Trophoblast cell (in vitro differentiated cells and primary cell): ENCODE data around the gene COA4. TPM values are rescaled to one million over a fixed set of nuclear protein-coding genes. Genes with fewer than 3 reads are reported as not detected.

Source experiments
- DNase-seq, 2 donors: peaks; one replicate each; pipeline ENCODE4 v3.0.0-alpha.2; 2016
- H2AFZ ChIP-seq: 2 replicates; pipeline ENCODE4 v1.6.1; 2013; ENCODE audit warnings: low read length, moderate library complexity, mild to moderate bottlenecking; ENCODE audit not compliant: insufficient read depth, poor library complexity
- H2AK5ac ChIP-seq: 2 replicates; pipeline ENCODE4 v1.6.1; 2013; ENCODE audit warnings: mild to moderate bottlenecking, low read length
- H2BK120ac ChIP-seq: 2 replicates; pipeline ENCODE4 v1.6.1; 2013; ENCODE audit warnings: low read length, mild to moderate bottlenecking, moderate library complexity; ENCODE audit not compliant: insufficient read depth, poor library complexity
- H2BK12ac ChIP-seq: 2 replicates; pipeline ENCODE4 v1.6.1; 2013; ENCODE audit warnings: mild to moderate bottlenecking, low read length, moderate library complexity
- H2BK5ac ChIP-seq: 2 replicates; pipeline ENCODE4 v1.6.1; 2013; ENCODE audit warnings: low read length, low read depth, moderate library complexity, mild to moderate bottlenecking; ENCODE audit not compliant: poor library complexity
- H3K14ac ChIP-seq: 2 replicates; pipeline ENCODE4 v1.6.1; 2013; ENCODE audit warnings: mild to moderate bottlenecking, low read length
- H3K18ac ChIP-seq: 2 replicates; pipeline ENCODE4 v1.6.1; 2013; ENCODE audit warnings: mild to moderate bottlenecking, low read length
- H3K23ac ChIP-seq: 2 replicates; pipeline ENCODE4 v1.6.1; 2013; ENCODE audit warnings: low read length
- H3K27ac ChIP-seq: 2 replicates; pipeline ENCODE4 v1.5.1; 2013; ENCODE audit warnings: low read depth, mild to moderate bottlenecking, inconsistent platforms, low read length, moderate library complexity
- H3K27me3 ChIP-seq: 2 replicates; pipeline ENCODE4 v1.6.1; 2013; ENCODE audit warnings: inconsistent platforms, mild to moderate bottlenecking, low read length, moderate library complexity; ENCODE audit not compliant: insufficient read depth
- H3K36me3 ChIP-seq, 2 experiments: 1 replicate in 1 of 2; 2 replicates in 1 of 2; pipeline ENCODE4 v1.6.1; 2013; ENCODE audit warnings: low read length in 2 of 2, mild to moderate bottlenecking in 2 of 2, moderate library complexity in 1 of 2; ENCODE audit not compliant: insufficient read depth in 2 of 2, control insufficient read depth in 1 of 2
- H3K4ac ChIP-seq: 2 replicates; pipeline ENCODE4 v1.6.1; 2013; ENCODE audit warnings: low read depth, mild to moderate bottlenecking, low read length, moderate library complexity
- H3K4me1 ChIP-seq, 2 experiments: 1 replicate in 1 of 2; 2 replicates in 1 of 2; pipeline ENCODE4 v1.6.1; 2013; ENCODE audit warnings: low read length in 2 of 2, mild to moderate bottlenecking in 2 of 2, moderate library complexity in 1 of 2; ENCODE audit not compliant: insufficient read depth in 2 of 2, control insufficient read depth in 1 of 2
- H3K4me2 ChIP-seq: 2 replicates; pipeline ENCODE4 v1.6.1; 2013; ENCODE audit warnings: inconsistent platforms, mild to moderate bottlenecking, low read length, moderate library complexity
- H3K4me3 ChIP-seq: 2 replicates; pipeline ENCODE4 v1.5.1; 2013; ENCODE audit warnings: mild to moderate bottlenecking, low read depth, low read length, inconsistent platforms
- H3K79me1 ChIP-seq: one replicate; pipeline ENCODE4 v1.6.1; 2013; ENCODE audit warnings: low read length
- H3K79me2 ChIP-seq: 2 replicates; pipeline ENCODE4 v1.6.1; 2013; ENCODE audit warnings: low read length, mild to moderate bottlenecking; ENCODE audit not compliant: control insufficient read depth, insufficient read depth, poor library complexity
- H3K9ac ChIP-seq: 2 replicates; pipeline ENCODE4 v1.6.1; 2013; ENCODE audit warnings: mild to moderate bottlenecking, low read length
- H3K9me3 ChIP-seq: 2 replicates; pipeline ENCODE4 v1.6.1; 2013; ENCODE audit warnings: low read depth, mild to moderate bottlenecking, control low read depth, inconsistent platforms, low read length; ENCODE audit not compliant: insufficient read depth
- H4K12ac ChIP-seq: 2 replicates; pipeline ENCODE4 v1.6.1; 2013; ENCODE audit warnings: low read depth, mild to moderate bottlenecking, low read length, moderate library complexity
- H4K8ac ChIP-seq: 2 replicates; pipeline ENCODE4 v1.6.1; 2013; ENCODE audit warnings: low read depth, mild to moderate bottlenecking, low read length, moderate library complexity
- H4K91ac ChIP-seq: one replicate; pipeline ENCODE4 v1.6.1; 2013; ENCODE audit warnings: low read depth, mild to moderate bottlenecking, low read length, moderate library complexity
- WGBS: extraction: QIAGEN DNeasy Blood & Tissue Kit; methylation state at CpG from one replicate; pipeline ENCODE4 v1.1.7; 2013; ENCODE audit warnings: missing lambda C conversion rate; ENCODE audit not compliant: insufficient read length, insufficient coverage; ENCODE audit errors: extremely low coverage; 5-methylcytosine and 5-hydroxymethylcytosine counted together
- polyA plus RNA-seq: library from polyadenylated mRNA; stranded (reverse); fragments of 200-250 nt; gene quantifications from 2 replicates; pipeline ENCODE4 v1.2.3, GENCODE V29; 2013

COA4 gene
- 95.9 TPM in 2 replicates for polyA plus RNA-seq

GRCh38 chr11:73876424-73877310, at the start of gene COA4, which contains the start of gene PAAF1:
Gene COA4, minus strand, starts transcription at chr11:73876846. Its CDS starts 3,468 bp downstream, at chr11:73873378.
Gene PAAF1, plus strand, starts transcription at chr11:73876999. Its CDS starts 23 bp downstream, at chr11:73877022.
- peak within 1 kb of the TSS; percentile 77 for H3K18ac ChIP-seq
- H3K79me1 ChIP-seq = peaks cover 10% of the 10 kb centered on the region
- H3K4me2 ChIP-seq = peak within 1 kb of the TSS; percentile 84
- WGBS = no CpG with 5 or more reads among the region's 57 CpGs
- no peaks in the 10 kb centered on the region for H3K27me3 ChIP-seq
- peaks cover 7% of the 10 kb centered on the region for H3K79me2 ChIP-seq
- H3K27ac ChIP-seq = peak within 1 kb of the TSS; percentile 84
- H3K14ac ChIP-seq = peak within 1 kb of the TSS; percentile 64
- H2AK5ac ChIP-seq = no peak within 1 kb of the TSS
- peak within 1 kb of the TSS; percentile 87 for H3K9ac ChIP-seq
- H3K4me1 ChIP-seq = peaks cover 2 to 6% of the 10 kb centered on the region in 2 experiments
- peaks cover 2% of the 10 kb centered on the region for H3K9me3 ChIP-seq
- DNase-seq = peak; percentile 98 to 99
- peak within 1 kb of the TSS; percentile 72 for H4K91ac ChIP-seq
- H3K36me3 ChIP-seq = peaks cover 12% of the 10 kb centered on the region in 2 experiments
- peak within 1 kb of the TSS; percentile 89 for H4K8ac ChIP-seq
- no peak within 1 kb of the TSS for H3K23ac ChIP-seq
- no peak within 1 kb of the TSS for H2BK12ac ChIP-seq
- peak within 1 kb of the TSS; percentile 38 for H4K12ac ChIP-seq
- peak within 1 kb of the TSS; percentile 86 for H3K4me3 ChIP-seq
- peak within 1 kb of the TSS; percentile 74 for H2AFZ ChIP-seq
- H3K4ac ChIP-seq = peak within 1 kb of the TSS; percentile 41
- peak within 1 kb of the TSS; percentile 47 for H2BK5ac ChIP-seq
- peak within 1 kb of the TSS; percentile 59 for H2BK120ac ChIP-seq

GRCh38 chr11:73921180-73921579, 44.5 kb upstream of the COA4 start:
- H3K18ac ChIP-seq = no peak overlapping the region
- no peak for DNase-seq
- no peak overlapping the region for H3K4me3 ChIP-seq
- H3K27me3 ChIP-seq = no peaks in the 10 kb centered on the region
- H3K79me2 ChIP-seq = no peaks in the 10 kb centered on the region
- no peak overlapping the region for H2BK120ac ChIP-seq
- no peak overlapping the region for H2AFZ ChIP-seq
- H2AK5ac ChIP-seq = no peak overlapping the region
- WGBS = no CpG with 5 or more reads among the region's 4 CpGs
- no peak overlapping the region for H3K14ac ChIP-seq
- no peak overlapping the region for H3K9ac ChIP-seq
- H3K27ac ChIP-seq = no peak overlapping the region
- no peak overlapping the region for H2BK5ac ChIP-seq
- H3K9me3 ChIP-seq = no peaks in the 10 kb centered on the region
- no peaks in the 10 kb centered on the region for H3K79me1 ChIP-seq
- H3K36me3 ChIP-seq = peaks cover 0 to 2% of the 10 kb centered on the region in 2 experiments
- H3K23ac ChIP-seq = no peak overlapping the region
- no peak overlapping the region for H3K4me2 ChIP-seq
- H2BK12ac ChIP-seq = no peak overlapping the region
- no peaks in the 10 kb centered on the region for H3K4me1 ChIP-seq
- H3K4ac ChIP-seq = no peak overlapping the region
- H4K12ac ChIP-seq = no peak overlapping the region
- H4K91ac ChIP-seq = no peak overlapping the region
- H4K8ac ChIP-seq = no peak overlapping the region

- H3K4me3 ChIP-seq = no peak overlapping the region
- H3K27ac ChIP-seq = no peak overlapping the region
- no peak overlapping the region for H4K12ac ChIP-seq
- no peak overlapping the region for H4K91ac ChIP-seq
- H3K27me3 ChIP-seq = no peaks in the 10 kb centered on the region
- H3K4ac ChIP-seq = no peak overlapping the region
- H2AFZ ChIP-seq = no peak overlapping the region
- no peak overlapping the region for H2BK120ac ChIP-seq
- peak in 1 of 2 donors; percentile 4 for DNase-seq
- no CpG with 5 or more reads among the region's 1 CpG for WGBS
- H4K8ac ChIP-seq = no peak overlapping the region
- no peak overlapping the region for H3K4me2 ChIP-seq
- no peaks in the 10 kb centered on the region for H3K4me1 ChIP-seq
- H3K18ac ChIP-seq = no peak overlapping the region
- H3K14ac ChIP-seq = no peak overlapping the region
- no peak overlapping the region for H2BK5ac ChIP-seq
- H3K79me1 ChIP-seq = no peaks in the 10 kb centered on the region
- H3K36me3 ChIP-seq = peaks cover 2 to 10% of the 10 kb centered on the region in 2 experiments
- no peak overlapping the region for H2BK12ac ChIP-seq
- no peak overlapping the region for H3K23ac ChIP-seq
- H3K9ac ChIP-seq = no peak overlapping the region
- no peaks in the 10 kb centered on the region for H3K79me2 ChIP-seq
- H2AK5ac ChIP-seq = no peak overlapping the region
- H3K9me3 ChIP-seq = no peaks in the 10 kb centered on the region
These were observed 39.8 kb upstream of the COA4 start for GRCh38 chr11:73916435-73916834.

GRCh38 chr11:73914284-73914683, 37.6 kb upstream of the COA4 start:
- H3K14ac ChIP-seq = no peak overlapping the region
- no peak overlapping the region for H2BK5ac ChIP-seq
- no peak overlapping the region for H2BK120ac ChIP-seq
- no peak for DNase-seq
- no peak overlapping the region for H3K4ac ChIP-seq
- no peak overlapping the region for H3K27ac ChIP-seq
- H3K9me3 ChIP-seq = no peaks in the 10 kb centered on the region
- H3K4me1 ChIP-seq = no peaks in the 10 kb centered on the region
- no peak overlapping the region for H2AK5ac ChIP-seq
- no peak overlapping the region for H4K8ac ChIP-seq
- no peak overlapping the region for H4K91ac ChIP-seq
- H3K18ac ChIP-seq = no peak overlapping the region
- H3K9ac ChIP-seq = no peak overlapping the region
- H3K79me2 ChIP-seq = no peaks in the 10 kb centered on the region
- H2AFZ ChIP-seq = no peak overlapping the region
- no peak overlapping the region for H2BK12ac ChIP-seq
- no peak overlapping the region for H3K23ac ChIP-seq
- no peak overlapping the region for H4K12ac ChIP-seq
- H3K27me3 ChIP-seq = no peaks in the 10 kb centered on the region
- no peaks in the 10 kb centered on the region for H3K79me1 ChIP-seq
- peaks cover 4 to 10% of the 10 kb centered on the region in 2 experiments for H3K36me3 ChIP-seq
- H3K4me2 ChIP-seq = no peak overlapping the region
- no CpG with 5 or more reads among the region's 4 CpGs for WGBS
- no peak overlapping the region for H3K4me3 ChIP-seq
